ENCODE results near the gene DTD1.

DTD1 gene

GRCh38 chr20:18548465-18548864 is 39.4 kb upstream of the DTD1 start:
- H3K4me3 ChIP-seq (ENCODE audit: low read depth, low read length): no peak overlapping the region
- CTCF ChIA-PET: no interaction called here
- no peak for TF ChIP-seq ZSCAN18 (tag by site-specific recombination; IDR thresholded peaks at IDR 0.05)
- no peak for TF ChIP-seq HOXA7 (CRISPR knock-in tag; IDR thresholded peaks at IDR 0.05; ENCODE audit: borderline replicate concordance)

GRCh38 chr20:18553746-18554145 is 34.1 kb upstream of the DTD1 start:
- ChIA-PET POLR2A (no interaction called here), CTCF (no interaction called here)
- Histone ChIP-seq H3K27ac (ENCODE audit: extremely low read depth, low read depth, low read length) (no peak overlapping the region), H3K4me3 (ENCODE audit: low read depth, low read length) (no peak overlapping the region), H3K36me3 (ENCODE audit: control insufficient read depth in 2 of 2, insufficient read depth in 1 of 2, low read length in 2 of 2) (peaks cover 42 to 83% of the 10 kb centered on the region in 2 experiments), H3K9me3 (ENCODE audit: control insufficient read depth, insufficient read depth, low read depth, low read length) (no peaks in the 10 kb centered on the region), H3K4me1 (ENCODE audit: control insufficient read depth, insufficient read depth, low read length) (no peaks in the 10 kb centered on the region)
- TF ChIP-seq ZNF514 (tag by site-specific recombination; IDR thresholded peaks at IDR 0.05): no peak
- no peak for TF ChIP-seq ZNF768 (tag by site-specific recombination; IDR thresholded peaks at IDR 0.05)
- no peak for TF ChIP-seq WT1 (tag by site-specific recombination; IDR thresholded peaks at IDR 0.05)
- no peak for TF ChIP-seq ZBTB26 (tag by site-specific recombination; optimal IDR thresholded peaks at IDR 0.05)
- no peak for TF ChIP-seq ZNF580 (tag by site-specific recombination; IDR thresholded peaks at IDR 0.05)
- TF ChIP-seq ZNF518A (tag by site-specific recombination; conservative IDR thresholded peaks at IDR 0.05; ENCODE audit: low read depth): no peak
- TF ChIP-seq ZNF529 (tag by site-specific recombination; IDR thresholded peaks at IDR 0.05; ENCODE audit: insufficient replicate concordance): no peak
- TF ChIP-seq ZNF830 (tag by site-specific recombination; IDR thresholded peaks at IDR 0.05; ENCODE audit: low read depth): no peak
- TF ChIP-seq OVOL3 (tag by site-specific recombination; IDR thresholded peaks at IDR 0.05): no peak
- no peak for TF ChIP-seq PRDM2 (tag by site-specific recombination; IDR thresholded peaks at IDR 0.05; ENCODE audit: borderline replicate concordance)
- TF ChIP-seq ZNF157 (tag by site-specific recombination; IDR thresholded peaks at IDR 0.05): no peak
- TF ChIP-seq ZNF629 (tag by site-specific recombination; IDR thresholded peaks at IDR 0.05): no peak
- TF ChIP-seq ZNF843 (tag by site-specific recombination; IDR thresholded peaks at IDR 0.05): no peak
- no peak for TF ChIP-seq ZNF549 (tag by site-specific recombination; IDR thresholded peaks at IDR 0.05)
- TF ChIP-seq ZNF239 (tag by site-specific recombination; IDR thresholded peaks at IDR 0.05): no peak

More at GRCh38 chr20:18548465-18548864, 39.4 kb upstream of the DTD1 start:
- Histone ChIP-seq H3K36me3 (ENCODE audit: control insufficient read depth in 2 of 2, insufficient read depth in 1 of 2, low read length in 2 of 2) (peaks cover 27 to 84% of the 10 kb centered on the region in 2 experiments), H3K4me1 (ENCODE audit: control insufficient read depth, insufficient read depth, low read length) (no peaks in the 10 kb centered on the region), H3K9me3 (ENCODE audit: control insufficient read depth, insufficient read depth, low read depth, low read length) (no peaks in the 10 kb centered on the region), H3K27ac (ENCODE audit: extremely low read depth, low read depth, low read length) (no peak overlapping the region)
- POLR2A ChIA-PET: no interaction called here

Data from HEK293 (cell line).